NCI-H460 (cell line): ENCODE results near the gene TTC22. TPM values are rescaled to one million over a fixed set of nuclear protein-coding genes. Genes with fewer than 3 reads are reported as not detected.

Experiments used
- DNase-seq: peaks from one replicate; pipeline ENCODE4 v3.0.0-alpha.2; 2016; ENCODE audit warnings: low read depth; ENCODE audit errors: extremely low read depth
- total RNA-seq: library from RNA; depleted of rRNA; stranded (reverse); fragments of >200 nt; shearing (Covaris generic); gene quantifications from 2 replicates; pipeline ENCODE4 v1.2.3, GENCODE V29; 2014

The TTC22 gene
- total RNA-seq, 1 experiment from 2014 or later = not detected

- peak; percentile 41 for DNase-seq
Measured at GRCh38 chr1:54810153-54810942, 9.2 kb upstream of the TTC22 start.

GRCh38 chr1:54809496-54810074, 8.5 kb upstream of the TTC22 start:
- no peak for DNase-seq

DNA sequence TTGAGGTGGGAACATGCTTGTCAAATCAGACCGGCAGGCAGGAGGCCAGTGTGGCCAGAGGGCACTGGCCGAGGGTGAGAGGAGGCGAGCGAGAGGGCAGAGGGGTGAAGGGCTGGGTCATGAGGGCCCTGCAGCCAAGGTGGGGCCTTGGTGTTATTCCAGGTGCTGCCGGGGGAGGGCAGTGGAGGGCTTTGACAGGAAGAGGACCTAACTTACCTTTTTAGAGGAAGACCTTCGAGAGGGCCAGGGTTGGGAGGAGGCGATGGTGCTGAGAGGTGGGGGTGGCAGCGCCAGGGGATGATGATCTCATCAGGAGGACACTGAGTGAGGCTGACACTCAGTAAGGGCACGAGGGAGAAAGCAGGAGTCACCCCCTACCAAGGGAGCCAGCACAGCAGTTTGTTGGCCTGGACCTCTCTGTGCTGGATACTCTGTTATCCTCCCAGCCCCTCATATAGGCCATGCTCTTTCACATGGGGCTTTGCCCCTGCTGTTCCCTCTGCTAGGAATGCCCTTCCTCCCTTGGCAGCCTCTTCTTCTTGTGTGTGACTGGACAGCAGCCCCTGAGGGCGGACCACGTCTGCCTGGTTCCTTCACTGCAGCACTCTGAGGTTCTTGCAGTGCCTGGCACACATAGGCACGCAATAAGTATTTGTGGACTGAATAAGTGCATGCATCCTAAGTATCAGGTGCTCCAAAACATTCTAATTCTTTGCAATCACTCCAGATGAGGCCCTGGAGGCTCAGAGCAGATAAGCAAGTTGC, 7.5 kb upstream of the TTC22 start:
- DNase-seq = no peak

DNA sequence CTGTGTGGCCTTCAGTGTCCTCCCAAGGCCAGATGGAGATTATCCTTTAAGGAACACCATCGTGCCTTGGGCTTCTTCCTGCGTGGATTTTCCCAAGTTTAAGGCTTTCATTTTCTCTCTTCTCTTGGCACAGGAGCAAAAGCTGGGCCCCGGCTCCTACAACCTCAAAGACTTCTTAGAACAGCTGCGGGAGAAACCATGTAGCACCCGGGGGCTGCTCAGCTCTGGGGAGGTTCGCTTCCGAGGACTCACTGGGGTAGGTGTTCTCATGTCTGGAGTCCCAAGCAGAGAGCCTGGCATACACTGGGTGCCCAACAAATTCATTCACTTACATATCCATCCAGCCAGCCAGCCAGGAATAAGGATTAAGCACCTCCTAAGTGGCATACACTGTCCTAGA, 6.6 kb upstream of the TTC22 start:
- no peak for DNase-seq

DNA sequence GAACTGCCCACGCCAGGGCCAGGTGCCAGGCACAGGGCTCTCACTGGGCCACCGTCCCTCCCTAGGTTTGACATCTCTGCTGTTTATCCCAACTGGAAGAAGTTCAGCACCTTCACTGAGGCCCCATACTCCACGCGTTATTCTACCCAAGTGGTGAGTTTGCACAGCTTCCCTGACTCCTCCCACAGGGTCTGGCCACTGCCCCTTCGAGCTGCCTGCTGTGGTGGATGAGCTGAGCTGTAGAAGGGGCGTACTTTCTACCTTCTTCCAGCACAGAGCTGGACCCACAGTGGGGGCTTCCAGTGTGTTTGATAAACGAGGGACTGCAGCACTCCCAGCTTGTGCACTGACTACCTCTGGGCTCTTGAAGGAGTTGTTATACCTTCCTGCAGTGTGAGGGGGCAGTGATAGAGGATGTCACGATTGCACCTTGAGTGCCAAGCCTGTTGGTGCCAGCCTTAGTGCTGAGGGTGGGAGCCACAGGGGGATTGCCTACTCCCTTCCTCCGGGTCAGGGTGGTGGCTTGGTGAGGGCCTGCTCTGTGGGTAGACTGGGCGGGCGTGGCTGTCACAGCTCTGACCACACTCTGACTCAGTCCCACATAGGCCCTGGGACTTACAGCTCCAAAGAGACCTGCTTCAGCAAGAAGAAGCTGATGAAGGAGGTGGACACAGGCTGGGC, 5.9 kb upstream of the TTC22 start:
- DNase-seq = no peak

GRCh38 chr1:54805981-54806381, 4.9 kb upstream of the TTC22 start:
- DNase-seq = no peak

GRCh38 chr1:54805466-54805865, 4.3 kb upstream of the TTC22 start:
- no peak for DNase-seq

GRCh38 chr1:54804471-54805132, 3.5 kb upstream of the TTC22 start:
- no peak for DNase-seq

DNA sequence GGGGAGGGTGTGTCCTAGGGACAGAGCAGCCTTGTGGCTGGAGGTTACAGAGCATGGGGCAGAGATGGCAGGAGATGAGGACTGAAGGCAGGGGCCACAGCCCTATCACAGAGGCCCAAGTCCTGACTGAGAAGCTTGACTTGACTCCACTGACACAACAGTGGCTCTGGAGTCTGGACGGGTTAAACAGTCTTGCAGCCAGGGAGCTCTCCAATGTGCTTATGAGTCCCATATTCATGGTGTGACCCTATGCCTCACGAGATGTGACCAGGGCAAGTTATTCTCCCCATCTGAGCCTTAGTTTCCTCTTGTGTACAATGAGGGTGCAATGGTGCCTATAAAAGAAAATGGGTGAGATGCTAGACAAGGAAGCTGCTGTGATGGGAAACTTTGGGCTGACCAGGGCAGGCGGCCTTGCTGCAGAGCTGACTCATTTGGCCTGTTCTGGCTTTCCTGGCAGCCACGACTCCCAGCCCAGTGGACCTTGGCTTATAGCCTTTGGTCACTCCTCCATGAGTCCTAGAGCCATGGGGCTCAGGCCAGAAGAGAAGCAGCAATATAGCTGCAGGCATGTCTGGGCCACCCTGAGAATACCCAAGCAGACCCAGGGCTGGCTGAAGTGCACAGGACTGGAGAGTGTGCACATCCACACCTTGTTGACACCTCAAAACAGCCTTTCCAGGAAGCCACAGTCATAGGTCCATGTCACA, 2.8 kb upstream of the TTC22 start:
- DNase-seq = no peak

DNA sequence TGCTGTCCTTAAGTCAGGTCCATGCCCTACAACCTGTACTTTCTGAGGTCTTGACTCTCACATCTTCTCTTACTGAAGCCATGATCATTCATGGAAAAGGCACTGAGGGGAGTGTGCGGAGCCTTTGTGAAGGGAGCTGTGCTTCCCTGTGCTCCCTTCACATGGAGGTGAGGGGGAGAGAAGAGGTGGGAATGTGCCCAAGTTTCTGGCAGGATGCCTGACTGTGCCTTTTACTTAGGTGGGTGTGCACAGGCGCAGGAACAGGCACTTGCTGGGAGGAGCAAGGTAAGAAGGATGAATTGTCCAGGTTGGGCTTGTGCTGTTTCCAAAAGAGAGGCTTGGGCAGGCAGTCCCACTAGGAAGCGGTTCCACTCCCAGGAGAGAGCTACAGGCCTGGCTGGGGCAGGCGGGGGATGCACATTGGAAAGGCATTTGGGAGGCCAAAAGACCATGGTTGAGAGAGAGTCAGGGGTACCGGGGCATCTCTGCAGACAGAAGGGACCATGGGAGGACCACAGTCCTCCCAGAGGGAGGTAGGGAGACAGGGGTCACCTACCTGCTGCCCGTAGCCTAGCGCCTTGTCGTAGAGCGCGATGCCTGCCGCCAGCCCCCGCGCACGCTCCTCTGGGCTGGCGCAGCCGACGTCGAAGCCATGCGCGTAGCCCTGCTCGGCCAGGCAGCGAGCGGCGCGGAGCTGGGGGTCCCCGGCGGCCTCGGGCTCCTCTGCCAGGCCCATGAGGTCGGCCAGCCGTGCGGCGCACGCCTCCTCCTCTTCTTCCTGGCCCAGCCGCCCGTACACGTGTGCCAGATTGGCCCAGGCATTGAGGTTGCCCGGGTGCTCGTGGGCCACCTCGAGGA, 853 bp downstream of the TTC22 start:
- DNase-seq = no peak

GRCh38 chr1:54798769-54799641, 2.1 kb downstream of the TTC22 start:
- no peak for DNase-seq

- DNase-seq = no peak
Measured at GRCh38 chr1:54798206-54798605, 2.9 kb downstream of the TTC22 start.

DNA sequence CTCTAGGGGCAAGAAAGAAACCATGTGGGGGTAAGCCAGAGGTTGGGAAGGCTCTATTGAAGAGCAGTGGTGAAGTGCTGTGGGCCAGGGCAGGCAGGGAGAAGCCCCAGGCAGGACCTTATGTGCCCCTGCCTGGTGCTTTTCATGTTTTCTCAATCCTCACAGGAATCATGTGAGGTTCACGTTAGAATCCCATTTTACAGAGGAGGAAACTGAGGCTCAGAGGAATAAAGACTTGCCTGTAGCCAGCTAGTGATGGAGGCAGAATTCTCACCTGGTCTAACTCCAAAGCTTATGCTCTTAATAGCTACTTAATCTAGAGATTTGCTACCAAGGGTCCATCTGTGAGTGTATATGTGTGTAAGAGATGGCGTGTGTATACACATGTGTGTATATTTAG, 4.2 kb downstream of the TTC22 start:
- DNase-seq = no peak

DNA sequence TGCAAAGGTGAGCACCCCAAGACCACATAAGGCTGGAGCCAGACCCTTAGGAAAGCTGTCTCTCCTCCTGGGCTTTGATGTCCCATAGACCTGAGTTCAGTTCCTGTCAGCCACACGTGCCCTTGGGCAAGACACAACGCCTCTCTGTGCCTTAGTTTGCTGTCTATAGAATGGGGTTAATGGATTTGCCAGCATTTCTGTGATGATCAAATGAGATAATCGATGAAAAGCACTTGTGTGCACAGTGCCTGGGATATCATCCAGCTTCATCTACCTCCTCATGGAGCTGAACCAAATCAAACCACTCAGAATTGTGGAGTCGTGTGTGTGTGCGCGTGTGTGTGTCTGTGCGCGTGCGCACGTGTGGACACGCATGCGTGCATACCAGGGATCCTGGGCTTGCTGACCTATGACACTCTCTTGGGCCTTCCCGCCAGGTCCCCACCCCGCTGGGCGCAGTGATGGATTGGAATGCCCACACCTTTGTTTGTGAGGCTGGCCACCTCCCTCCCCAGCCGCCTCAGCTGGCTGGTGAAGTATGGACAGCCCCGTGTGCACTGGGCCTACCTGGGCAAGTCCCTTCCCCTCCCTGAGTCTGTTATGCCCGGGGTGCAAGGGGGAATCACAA, 5.2 kb downstream of the TTC22 start:
- no peak for DNase-seq

DNA sequence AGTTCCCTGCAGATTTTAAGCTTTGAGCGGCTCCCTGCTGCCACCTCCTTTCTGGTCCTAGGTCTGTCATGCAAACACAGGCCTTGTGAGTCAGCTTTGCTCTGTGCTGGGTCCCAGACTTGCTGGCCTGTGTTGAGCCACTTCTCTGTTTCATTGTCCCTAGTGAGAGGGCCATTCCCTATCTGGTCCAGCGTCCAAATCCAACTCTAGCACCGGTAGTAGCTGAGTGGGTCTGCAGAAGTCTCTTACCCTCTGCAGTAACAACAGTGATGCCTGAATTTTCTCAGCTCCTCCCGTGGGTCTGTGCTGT, 5.8 kb downstream of the TTC22 start:
- DNase-seq = no peak

GRCh38 chr1:54794451-54795355, 6.4 kb downstream of the TTC22 start:
- DNase-seq = no peak
